DMS153 treated with DMSO at 0.1 percent for 48 hours (cell line): ENCODE results near the gene ERMN.
A peak's percentile ranks its signal among the peaks of the same experiment; 100 is the strongest.
"Not testable (repeated sequence)": the region's sequence is repeated elsewhere in the genome, so short reads cannot be mapped to it uniquely, and the experiment has no call there.

Experiments
- DNase-seq: peaks from one replicate; lab custom pipeline; 2025; ENCODE audit not compliant: unreplicated experiment; lab: John Stamatoyannopoulos, UW

ERMN gene, protein sequence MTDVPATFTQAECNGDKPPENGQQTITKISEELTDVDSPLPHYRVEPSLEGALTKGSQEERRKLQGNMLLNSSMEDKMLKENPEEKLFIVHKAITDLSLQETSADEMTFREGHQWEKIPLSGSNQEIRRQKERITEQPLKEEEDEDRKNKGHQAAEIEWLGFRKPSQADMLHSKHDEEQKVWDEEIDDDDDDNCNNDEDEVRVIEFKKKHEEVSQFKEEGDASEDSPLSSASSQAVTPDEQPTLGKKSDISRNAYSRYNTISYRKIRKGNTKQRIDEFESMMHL

DNA sequence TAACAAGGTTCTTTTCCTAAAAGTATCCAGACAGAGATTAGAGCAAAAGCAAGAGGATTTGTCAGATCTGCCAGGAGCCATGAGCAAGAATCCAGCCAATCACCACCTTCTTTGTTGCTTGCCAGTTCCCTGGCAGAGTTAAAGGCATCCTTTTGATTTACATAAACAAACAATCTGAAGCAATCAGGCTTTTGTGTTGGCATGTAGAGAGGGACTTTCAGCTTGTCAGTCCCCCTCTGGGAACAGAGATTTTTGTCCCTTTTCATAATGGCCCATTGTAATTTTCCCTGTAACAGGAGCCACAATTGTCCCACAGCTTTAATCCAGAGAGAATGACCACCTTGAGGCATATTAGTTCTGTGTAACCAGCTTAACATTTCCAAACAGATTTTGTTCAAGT, at the start of gene ERMN:
TSS of gene ERMN (minus strand) at position 39 of the 400 bp plus-strand sequence. CDS start 182 bp downstream, outside the sequence.
- peak; percentile 30 for DNase-seq

DNA sequence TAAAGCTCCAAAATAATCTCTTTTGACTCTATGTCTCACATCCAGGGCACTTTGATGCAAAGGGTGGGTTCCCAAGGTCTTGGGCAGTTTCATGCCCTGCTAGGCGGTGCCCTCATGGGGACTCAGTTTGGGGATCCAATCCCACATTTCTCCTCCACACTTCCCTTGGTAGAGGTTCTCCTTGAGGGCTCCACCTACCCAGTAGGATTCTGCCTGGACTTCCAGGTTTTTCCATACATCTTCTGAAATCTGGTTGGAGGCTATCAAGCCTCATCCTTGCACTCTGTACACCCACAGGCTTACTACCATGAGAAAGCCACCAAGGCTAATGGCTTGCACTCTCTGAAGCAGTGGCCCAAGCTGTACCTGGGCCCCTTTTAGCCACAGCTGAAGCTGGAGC, 49.8 kb upstream of the ERMN start:
- no peak for DNase-seq

DNA sequence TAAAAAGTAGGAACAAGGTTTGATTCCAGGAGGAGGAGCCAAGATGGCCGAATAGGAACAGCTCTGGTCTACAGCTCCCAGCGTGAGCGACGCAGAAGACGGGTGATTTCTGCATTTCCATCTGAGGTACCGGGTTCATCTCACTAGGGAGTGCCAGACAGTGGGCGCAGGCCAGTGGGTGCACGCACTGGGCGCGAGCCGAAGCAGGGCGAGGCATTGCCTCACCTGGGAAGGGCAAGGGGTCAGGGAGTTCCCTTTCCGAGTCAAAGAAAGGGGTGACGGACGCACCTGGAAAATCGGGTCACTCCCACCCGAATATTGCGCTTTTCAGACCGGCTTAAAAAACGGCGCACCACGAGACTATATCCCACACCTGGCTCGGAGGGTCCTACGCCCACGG, 42.9 kb upstream of the ERMN start:
- DNase-seq = not testable (repeated sequence)

DNA sequence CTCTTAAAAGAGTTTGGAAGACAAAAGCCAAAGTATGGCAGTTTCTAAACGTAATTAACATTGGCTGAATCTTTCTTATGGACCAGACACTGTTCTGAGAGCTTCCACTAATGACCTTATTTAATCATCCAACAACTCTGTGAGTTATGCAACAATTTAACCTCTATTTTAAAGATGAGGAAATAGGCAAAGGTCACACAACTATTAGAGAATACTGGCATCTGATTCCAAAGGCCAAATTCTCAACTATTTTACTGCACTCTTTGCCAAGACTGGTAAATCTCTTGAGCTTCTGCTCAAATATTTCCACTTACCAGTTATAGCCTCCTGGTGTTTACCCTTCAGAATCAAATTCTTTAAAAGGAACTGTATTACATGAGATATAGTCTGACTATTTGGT, 42.1 kb upstream of the ERMN start:
- no peak for DNase-seq

DNA sequence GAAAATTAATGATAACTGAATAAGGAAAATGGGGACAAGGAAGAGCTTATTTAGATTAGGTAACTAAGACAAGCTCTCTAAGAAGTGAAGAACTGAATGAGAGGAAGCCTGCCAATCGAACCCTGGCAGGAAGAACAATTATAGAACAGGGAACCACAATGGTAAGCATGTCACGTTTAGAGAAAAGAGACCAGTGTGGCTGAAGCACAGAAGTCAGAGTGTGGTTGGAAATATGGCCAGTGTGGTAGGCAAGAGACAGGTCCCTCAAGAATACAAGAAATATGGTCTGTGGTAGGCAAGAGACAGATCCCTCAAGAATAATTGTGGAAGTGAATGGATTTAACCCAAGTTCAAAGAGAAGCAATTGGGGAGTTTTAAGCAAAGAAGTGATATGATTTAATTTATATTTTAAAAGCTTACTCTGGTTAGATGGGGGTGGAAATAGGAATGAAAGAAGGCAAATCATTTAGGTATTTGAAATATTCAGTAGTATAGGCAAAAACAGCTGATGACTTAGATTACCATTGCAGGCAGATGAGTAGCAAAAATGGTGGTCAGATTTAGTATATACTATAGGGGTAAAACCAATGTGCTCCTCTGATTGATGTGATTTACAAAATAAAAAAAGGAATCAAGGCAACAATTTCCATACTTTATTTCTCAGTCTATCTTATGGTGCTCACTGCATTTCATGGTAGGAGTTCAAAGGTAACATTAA, 38.8 kb upstream of the ERMN start:
- no peak for DNase-seq

DNA sequence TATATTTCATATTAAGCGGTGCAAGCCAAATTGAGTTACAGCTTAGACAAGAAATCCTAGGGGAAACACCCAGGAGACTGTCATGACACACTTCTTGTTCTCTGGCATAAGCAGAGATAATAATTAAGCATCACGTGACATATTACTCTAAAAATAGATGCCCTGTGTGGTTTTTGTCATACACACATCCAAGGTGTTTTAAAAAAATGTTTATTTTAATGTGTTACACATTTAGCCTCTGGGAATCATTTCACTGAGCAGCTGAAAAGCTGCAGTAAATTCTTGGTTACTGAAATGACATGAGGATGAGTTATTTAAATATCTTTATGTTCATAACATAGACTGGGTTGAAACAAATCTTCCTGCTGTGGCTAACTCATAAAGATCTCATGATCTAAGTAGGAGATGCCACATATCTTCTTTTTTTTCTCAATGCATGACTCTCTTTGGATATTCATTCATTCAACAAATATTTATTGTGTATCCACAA, 38.0 kb upstream of the ERMN start:
- no peak for DNase-seq

DNA sequence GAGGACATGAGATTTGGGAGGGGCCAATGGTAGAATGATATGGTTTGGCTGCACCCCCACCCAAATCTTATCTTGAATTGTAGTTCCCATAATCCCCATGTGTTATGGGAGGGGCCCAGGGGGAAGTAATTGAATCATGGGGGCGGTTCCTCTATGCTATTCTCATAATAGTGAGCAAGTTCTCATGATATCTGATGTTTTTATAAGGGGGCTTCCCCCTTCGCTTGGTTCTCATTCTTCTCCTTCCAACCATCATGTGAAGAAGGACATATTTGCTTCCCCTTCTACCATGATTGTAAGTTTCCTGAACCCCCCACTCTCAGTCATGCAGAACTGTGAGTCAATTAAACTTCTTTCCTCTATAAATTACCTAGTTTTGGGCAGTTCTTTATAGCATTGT, 37.0 kb upstream of the ERMN start:
- DNase-seq = no peak

DNA sequence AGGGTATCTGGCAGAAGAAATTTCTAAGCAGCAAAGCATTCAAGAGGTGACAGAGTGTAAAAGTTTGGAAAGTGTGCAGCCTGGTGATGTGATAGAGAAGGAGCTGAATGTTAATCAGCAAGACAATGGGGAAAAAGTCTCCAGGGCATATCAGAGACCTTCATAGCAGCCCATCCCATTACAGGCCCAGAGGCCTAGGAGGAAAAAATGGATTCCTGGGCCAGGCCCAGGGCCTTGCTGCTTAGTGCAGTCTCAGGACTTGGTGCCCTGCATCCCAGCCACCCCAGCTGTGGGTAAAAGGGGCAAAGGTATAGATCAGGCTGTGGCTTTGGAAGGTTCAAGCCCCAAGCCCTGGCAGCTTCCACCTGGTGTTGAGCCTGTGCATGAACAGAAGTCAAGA, 35.9 kb upstream of the ERMN start:
- no peak for DNase-seq

DNA sequence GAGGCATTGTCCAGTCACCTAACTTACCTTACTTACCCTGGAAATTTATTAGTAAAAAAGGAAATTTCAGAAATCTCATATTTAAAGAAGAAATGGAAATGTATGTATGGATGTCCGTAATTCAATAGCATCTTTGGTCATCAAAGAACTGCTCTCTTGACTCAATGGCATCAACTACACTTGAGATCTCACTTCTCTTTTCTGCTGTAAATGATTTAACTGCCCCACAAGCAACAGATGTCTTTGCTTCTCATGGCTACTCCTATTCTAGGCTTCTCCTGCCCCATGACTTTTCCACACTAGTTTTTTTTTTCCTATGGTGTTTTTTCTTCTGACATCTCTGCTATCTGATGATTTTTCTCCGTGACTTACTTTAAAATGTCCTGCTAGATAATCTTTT, 34.0 kb upstream of the ERMN start:
- no peak for DNase-seq

DNA sequence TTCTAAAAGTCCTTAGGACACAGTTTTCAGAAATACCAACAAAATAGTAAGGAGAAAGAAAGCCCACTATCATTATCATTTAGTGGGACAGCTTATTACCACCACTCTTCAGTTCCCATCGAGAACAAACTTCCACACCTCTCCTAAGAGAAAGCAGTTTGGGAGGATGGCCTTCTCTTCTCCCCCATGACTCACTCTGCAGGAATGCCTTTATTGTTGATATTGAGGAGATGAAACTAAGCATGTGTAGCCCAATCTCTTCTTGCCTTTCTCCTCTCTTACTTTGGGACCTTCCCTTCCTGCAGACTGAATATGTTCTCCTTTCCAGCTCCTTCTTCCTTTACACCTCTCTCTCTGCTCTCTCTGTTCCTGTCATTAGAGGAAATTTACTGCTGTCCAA, 30.0 kb upstream of the ERMN start:
- no peak for DNase-seq

DNA sequence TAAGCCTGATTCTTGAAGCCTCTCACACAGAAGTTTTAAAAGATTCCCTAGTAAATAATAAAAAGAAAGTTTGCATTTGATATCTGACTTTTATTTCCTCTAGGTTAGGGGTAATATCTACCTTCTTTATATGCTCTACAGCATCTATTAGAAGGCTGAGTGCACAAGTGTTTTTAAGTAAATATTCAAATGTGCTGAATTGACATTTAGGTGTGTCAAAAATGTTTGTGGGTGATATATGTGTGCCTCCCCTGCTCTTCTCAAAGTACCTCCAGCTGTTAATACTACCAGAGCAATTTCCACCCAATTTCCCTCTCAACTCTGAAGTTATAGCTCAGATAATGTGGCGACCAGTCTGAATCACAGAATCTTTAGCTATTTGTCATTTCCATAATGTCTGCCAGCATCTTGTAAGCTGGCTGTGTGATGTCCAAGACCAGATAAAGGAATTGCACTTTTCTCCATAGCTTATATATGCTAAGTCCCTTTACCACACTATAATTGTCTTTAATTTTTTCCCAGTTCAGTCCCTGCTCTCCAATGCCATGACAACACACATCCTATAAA, 24.4 kb upstream of the ERMN start:
- DNase-seq = no peak

DNA sequence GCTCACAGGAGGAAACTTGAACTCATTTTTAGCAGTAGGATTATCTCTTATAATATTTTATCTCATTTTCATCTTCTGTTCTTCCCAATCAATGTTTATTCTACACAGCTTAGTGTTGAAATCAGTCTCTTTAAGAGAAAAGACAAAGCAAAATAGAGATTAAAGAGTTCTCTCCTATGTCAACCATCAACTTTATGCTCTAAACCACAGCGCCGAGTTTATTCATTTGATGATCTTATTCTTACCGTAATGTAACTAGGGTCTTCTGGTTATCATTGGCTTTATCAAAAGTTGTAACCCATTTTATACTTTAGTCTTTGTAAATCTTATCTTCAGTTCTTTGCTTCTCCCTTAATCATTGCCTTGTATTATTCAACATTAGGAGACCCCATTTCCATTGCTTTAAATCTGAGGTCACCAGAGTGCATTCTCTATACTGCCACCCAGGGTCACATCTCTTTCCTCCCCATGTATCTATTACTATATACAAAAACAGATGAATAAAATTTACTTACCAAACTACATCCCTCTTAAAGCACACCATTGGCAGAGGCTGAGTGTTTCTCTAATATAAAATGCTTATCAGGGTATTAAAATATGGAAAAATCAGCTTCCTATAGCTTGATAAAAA, 22.8 kb upstream of the ERMN start:
- no peak for DNase-seq

DNA sequence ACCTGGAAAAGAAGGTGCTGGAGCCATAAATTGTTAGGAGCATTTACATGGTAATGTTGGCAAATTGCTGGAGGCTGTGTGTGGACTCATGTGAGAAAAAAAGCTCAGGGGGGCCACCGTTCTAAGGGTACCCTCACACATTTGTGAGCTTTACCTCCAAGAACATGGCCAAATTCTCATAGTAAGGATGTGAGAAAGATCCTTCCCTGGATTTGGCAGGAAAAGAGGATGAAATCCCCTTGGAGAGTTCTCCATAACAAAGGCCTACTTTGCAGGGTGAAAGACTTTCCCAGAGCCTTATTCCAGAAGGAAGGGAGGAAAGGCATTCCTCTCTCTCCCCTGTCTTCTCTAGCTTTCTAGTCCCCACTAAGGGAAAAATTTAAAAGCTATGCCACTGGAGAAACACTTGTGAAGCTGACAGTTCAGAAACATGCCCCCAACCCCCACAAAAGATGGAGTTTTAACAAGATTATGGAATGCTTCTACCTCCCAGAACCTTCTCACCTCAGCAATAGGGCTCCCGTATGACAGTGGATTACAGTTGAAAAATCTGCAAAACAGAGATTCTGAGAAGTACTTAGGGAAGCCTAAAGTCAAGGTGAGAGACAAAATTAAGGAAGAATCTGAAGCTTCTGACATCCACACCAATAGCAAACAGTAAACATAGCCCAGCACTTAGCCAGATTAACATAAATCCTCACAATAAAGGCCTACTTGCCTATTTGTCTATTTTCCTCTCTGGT, 20.2 kb upstream of the ERMN start:
- DNase-seq = no peak

DNA sequence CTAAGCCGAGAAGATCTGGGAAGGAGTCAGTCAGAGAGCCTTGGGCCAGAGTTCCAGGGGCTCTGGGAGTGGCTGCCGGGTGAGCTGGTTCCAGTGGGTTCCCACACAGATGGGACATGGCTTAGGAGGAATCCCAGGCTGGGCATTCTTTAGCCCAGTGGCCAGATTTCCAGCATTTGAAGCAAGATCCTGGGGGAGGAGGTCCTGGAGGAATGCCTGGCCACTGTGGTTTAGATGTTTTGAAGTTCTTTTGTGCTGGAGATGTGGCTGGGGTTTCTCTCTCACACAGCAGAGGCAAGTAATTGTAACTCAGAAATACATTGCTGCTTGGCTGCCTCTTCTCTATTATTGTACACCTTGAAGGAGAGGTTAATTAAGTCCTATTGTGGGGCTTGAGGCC, 15.8 kb upstream of the ERMN start:
- not testable (repeated sequence) for DNase-seq

DNA sequence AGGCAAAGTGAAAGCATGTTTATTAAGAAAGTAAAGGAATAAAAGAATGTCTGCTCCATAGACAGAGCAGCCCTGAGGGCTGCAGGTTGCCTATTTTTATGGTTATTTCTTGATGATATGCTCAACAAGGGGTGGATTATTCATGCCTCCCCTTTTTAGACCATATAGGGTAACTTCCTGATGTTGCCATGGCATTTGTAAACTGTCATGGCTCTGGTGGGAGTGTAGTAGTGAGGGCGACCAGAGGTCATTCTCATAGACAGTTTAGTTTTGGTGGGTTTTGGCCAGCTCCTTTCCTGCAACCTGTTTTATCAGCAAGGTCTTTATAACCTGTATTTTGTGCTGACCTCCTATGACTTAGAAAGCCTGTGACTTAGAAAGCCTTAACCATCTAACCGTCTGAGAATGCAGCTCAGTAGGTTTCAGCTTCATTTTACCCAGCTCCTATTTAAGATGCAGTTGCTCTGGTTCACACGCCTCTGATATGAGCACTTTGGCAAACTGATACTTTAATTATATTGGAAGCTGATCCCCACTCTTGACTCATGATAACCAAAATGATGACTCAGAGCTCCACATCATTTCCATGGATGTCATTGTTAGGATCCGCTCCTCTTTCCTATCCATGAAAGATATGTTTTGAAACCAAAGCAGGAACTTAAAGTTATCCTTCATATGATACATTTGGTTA, 14.5 kb upstream of the ERMN start:
- DNase-seq = no peak

DNA sequence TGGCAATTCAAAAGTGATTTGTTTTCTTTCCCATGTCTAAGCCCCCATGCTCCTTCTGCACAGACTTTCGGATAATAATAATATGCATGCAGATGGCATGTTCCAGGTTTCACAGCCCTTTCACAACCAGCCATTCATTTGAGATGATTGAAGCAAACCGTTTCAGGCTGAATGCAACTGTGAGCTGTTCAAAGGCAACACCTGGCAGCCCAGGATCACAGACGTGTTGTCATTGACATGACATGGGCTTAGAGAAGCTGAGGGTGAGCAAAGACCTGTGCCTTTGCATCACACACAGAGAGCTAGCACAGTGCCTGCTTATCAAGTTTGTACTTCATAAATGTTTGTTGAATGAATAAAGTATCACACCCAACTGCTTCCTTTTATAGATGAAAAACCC, 12.4 kb upstream of the ERMN start:
- DNase-seq = no peak

DNA sequence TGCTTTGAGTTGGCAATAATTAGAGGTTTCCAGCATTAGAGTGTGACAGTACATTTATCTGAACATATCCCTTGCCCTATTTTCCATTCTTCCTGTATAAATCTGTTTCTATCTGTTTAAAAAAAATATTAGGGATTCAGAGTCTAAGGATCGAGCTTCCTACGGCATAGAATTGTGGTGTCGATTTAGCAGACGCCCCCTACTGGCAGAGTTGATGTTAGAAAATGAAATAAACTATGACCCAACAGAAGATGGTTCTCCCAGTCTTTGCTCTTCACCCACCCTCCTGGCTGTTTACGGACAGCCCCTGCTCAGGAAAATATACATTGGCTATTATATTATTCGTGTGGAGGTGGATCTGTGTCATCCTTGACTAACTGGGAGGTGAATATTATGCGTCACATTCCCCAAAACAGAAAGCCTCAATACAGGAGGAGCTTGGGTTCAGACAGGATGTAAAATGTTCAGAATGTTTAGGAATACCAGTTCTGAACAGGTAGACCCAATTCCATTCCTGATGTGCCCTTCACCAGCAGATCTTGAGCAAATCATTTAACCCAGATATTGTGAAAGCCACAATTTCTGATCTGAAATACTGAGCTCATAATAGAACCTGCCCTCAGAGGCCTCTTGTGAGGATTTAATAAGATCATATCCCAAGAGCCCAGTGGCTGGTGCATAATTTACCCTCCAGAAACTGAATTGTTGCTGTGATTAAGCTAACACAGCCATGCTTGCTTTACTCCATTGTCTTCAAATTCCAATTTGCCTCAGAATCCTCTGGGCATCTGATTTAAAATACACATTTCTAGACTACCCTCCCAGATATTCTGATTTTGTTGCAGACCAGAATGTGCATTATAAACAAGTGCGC, 10.8 kb upstream of the ERMN start:
- no peak for DNase-seq

DNA sequence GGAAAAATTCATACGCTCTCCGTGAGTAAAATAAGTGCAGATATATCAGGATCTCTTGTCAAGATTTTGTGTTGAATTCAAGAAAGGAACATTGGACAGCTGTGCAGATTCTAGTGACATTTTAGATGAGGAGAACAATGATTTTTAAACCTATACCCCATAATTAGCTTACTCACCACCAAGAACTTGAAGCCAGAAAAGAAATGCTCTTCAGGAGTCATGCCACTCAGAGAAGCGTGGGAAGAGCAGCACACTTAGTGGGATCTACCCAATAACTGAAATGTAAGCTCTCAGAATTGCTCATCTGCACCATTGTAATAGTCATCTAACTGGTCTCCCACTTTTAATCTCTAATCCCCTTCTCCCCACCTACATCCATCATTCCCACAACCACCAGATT, 9.2 kb upstream of the ERMN start:
- DNase-seq = no peak

DNA sequence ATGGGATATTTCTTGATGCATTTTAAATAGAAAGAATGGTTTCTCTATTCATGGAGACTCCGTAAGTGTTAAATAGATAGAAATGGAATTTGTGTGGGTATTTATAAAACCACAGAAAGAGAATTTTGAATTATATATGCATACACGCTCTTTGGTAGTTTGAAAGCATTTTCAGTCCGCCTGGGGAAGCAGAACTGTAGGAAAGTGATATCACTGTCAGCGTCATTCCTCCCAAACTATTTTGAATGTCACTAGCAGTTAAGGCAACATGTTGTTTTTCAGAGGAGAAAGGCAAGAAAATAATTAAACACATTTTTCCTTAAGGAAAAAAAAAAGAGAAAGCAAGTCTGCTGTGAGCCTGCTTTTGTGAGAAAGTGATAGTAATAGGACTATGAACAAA, 8.7 kb upstream of the ERMN start:
- no peak for DNase-seq
